H9 (cell line): ENCODE results near the gene TMEM39A. TPM values are rescaled to one million over a fixed set of nuclear protein-coding genes. Genes with fewer than 3 reads are reported as not detected.

Source experiments
- DNase-seq: peaks from one replicate; pipeline ENCODE4 v3.0.0-alpha.2; 2017
- H2AFZ ChIP-seq: one replicate; pipeline ENCODE4 v1.6.1; 2013; ENCODE audit warnings: mild to moderate bottlenecking, low read length, control low read depth, moderate library complexity
- H2AK5ac ChIP-seq: 2 replicates; pipeline ENCODE4 v1.6.1; 2013; ENCODE audit warnings: low read length, control low read depth, mixed read lengths; ENCODE audit not compliant: insufficient read length
- H2BK120ac ChIP-seq: one replicate; pipeline ENCODE4 v1.6.1; 2013; ENCODE audit warnings: low read depth, mild to moderate bottlenecking, low read length, control low read depth, inconsistent platforms; ENCODE audit not compliant: poor library complexity, severe bottlenecking
- H2BK12ac ChIP-seq: 2 replicates; pipeline ENCODE4 v1.6.1; 2013; ENCODE audit warnings: low read length, control low read depth, mixed read lengths, low read depth; ENCODE audit not compliant: insufficient read length
- H2BK15ac ChIP-seq: 2 replicates; pipeline ENCODE4 v1.6.1; 2013; ENCODE audit warnings: low read depth, low read length, control low read depth
- H2BK20ac ChIP-seq: one replicate; pipeline ENCODE4 v1.6.1; 2013; ENCODE audit warnings: low read depth, mild to moderate bottlenecking, low read length, control low read depth, inconsistent platforms; ENCODE audit not compliant: poor library complexity, severe bottlenecking
- H2BK5ac ChIP-seq: 2 replicates; pipeline ENCODE4 v1.6.1; 2013; ENCODE audit warnings: low read length, control low read depth, mixed read lengths; ENCODE audit not compliant: insufficient read length
- H3K14ac ChIP-seq: 2 replicates; pipeline ENCODE4 v1.6.1; 2013; ENCODE audit warnings: low read length, control low read depth; ENCODE audit not compliant: insufficient read depth
- H3K18ac ChIP-seq: 2 replicates; pipeline ENCODE4 v1.6.1; 2013; ENCODE audit warnings: low read depth, mild to moderate bottlenecking, mixed read lengths, low read length, control low read depth; ENCODE audit not compliant: insufficient read length
- H3K23ac ChIP-seq: 2 replicates; pipeline ENCODE4 v1.6.1; 2013; ENCODE audit warnings: low read length, control low read depth, mixed read lengths, low read depth; ENCODE audit not compliant: insufficient read length
- H3K23me2 ChIP-seq: 2 replicates; pipeline ENCODE4 v1.6.1; 2013; ENCODE audit warnings: low read depth, mild to moderate bottlenecking, mixed read lengths, low read length, control low read depth; ENCODE audit not compliant: insufficient read length, poor library complexity, severe bottlenecking
- H3K27ac ChIP-seq: 2 replicates; pipeline ENCODE4 v1.5.1; 2013; ENCODE audit warnings: low read length, control low read depth, mixed read lengths, low read depth; ENCODE audit not compliant: insufficient read length
- H3K27me3 ChIP-seq: 2 replicates; pipeline ENCODE4 v1.6.1; 2013; ENCODE audit warnings: low read length, control low read depth, inconsistent platforms; ENCODE audit not compliant: insufficient read depth
- H3K4ac ChIP-seq: 2 replicates; pipeline ENCODE4 v1.6.1; 2013; ENCODE audit warnings: low read depth, mild to moderate bottlenecking, control low read depth, inconsistent platforms, low read length, moderate library complexity
- H3K4me1 ChIP-seq: 2 replicates; pipeline ENCODE4 v1.6.1; 2013; ENCODE audit warnings: low read length, control low read depth, inconsistent platforms; ENCODE audit not compliant: insufficient read depth
- H3K4me2 ChIP-seq: 2 replicates; pipeline ENCODE4 v1.6.1; 2013; ENCODE audit warnings: low read length, control low read depth, mixed read lengths; ENCODE audit not compliant: insufficient read length, insufficient read depth
- H3K56ac ChIP-seq: 2 replicates; pipeline ENCODE4 v1.6.1; 2013; ENCODE audit warnings: low read depth, mild to moderate bottlenecking, mixed read lengths, low read length, control low read depth; ENCODE audit not compliant: insufficient read length
- H3K79me1 ChIP-seq: 2 replicates; pipeline ENCODE4 v1.6.1; 2013; ENCODE audit warnings: low read depth, mild to moderate bottlenecking, moderate library complexity, low read length, control low read depth, inconsistent platforms; ENCODE audit not compliant: insufficient read depth, poor library complexity, severe bottlenecking
- H3K79me2 ChIP-seq: 2 replicates; pipeline ENCODE4 v1.6.1; 2013; ENCODE audit warnings: low read length, control low read depth, inconsistent platforms; ENCODE audit not compliant: insufficient read depth
- H3K9ac ChIP-seq: 2 replicates; pipeline ENCODE4 v1.6.1; 2013; ENCODE audit warnings: low read length, control low read depth, mixed read lengths; ENCODE audit not compliant: insufficient read length; ENCODE audit errors: extremely low read depth
- H3K9me3 ChIP-seq: one replicate; pipeline ENCODE4 v1.6.1; 2013; ENCODE audit warnings: low read depth, low read length, inconsistent platforms; ENCODE audit not compliant: control insufficient read depth
- H3T11ph ChIP-seq: one replicate; pipeline ENCODE4 v1.6.1; 2013; ENCODE audit warnings: mild to moderate bottlenecking, low read length, control low read depth, inconsistent platforms
- H4K20me1 ChIP-seq: one replicate; pipeline ENCODE4 v1.6.1; 2013; ENCODE audit not compliant: control insufficient read depth, insufficient read length, insufficient read depth
- H4K5ac ChIP-seq: 2 replicates; pipeline ENCODE4 v1.6.1; 2013; ENCODE audit warnings: low read depth, mild to moderate bottlenecking, mixed read lengths, low read length, control low read depth; ENCODE audit not compliant: insufficient read length
- H4K8ac ChIP-seq: replicated peaks from 2 replicates; pipeline ENCODE4 v1.6.1; 2013; ENCODE audit warnings: low read length, control low read depth, mixed read lengths, low read depth; ENCODE audit not compliant: insufficient read length
- H4K91ac ChIP-seq: 2 replicates; pipeline ENCODE4 v1.6.1; 2013; ENCODE audit warnings: low read depth, mild to moderate bottlenecking, moderate library complexity, mixed read lengths, low read length, control low read depth; ENCODE audit not compliant: insufficient read length
- H3K27ac Mint-ChIP-seq, 3 experiments: 2 replicates in 2 of 3; 3 replicates in 1 of 3; pipeline ENCODE4 v1.8.0; 2020 to 2021; ENCODE audit warnings: mixed read lengths in 3 of 3, mild to moderate bottlenecking in 1 of 3, moderate library complexity in 1 of 3
- H3K27me3 Mint-ChIP-seq: 2 replicates; pipeline ENCODE4 v1.8.0; 2021; ENCODE audit warnings: low read depth, mild to moderate bottlenecking, moderate library complexity, mixed read lengths
- H3K36me3 Mint-ChIP-seq, 3 experiments: 2 replicates in 2 of 3; 3 replicates in 1 of 3; pipeline ENCODE4 v1.8.0; 2020 to 2021; ENCODE audit warnings: low read depth in 3 of 3, mixed read lengths in 3 of 3; ENCODE audit not compliant: insufficient read depth in 1 of 3
- H3K4me1 Mint-ChIP-seq, 2 experiments: 2 replicates each; pipeline ENCODE4 v1.8.0; 2020; ENCODE audit warnings: mixed read lengths in 2 of 2
- H3K4me3 Mint-ChIP-seq, 2 experiments: 2 replicates in 1 of 2; 3 replicates in 1 of 2; pipeline ENCODE4 v1.8.0; 2020 to 2021; ENCODE audit warnings: mild to moderate bottlenecking in 2 of 2, mixed read lengths in 2 of 2, moderate library complexity in 1 of 2
- H3K9me3 Mint-ChIP-seq, 2 experiments: 2 replicates in 1 of 2; 3 replicates in 1 of 2; pipeline ENCODE4 v1.8.0; 2020; ENCODE audit warnings: mild to moderate bottlenecking in 2 of 2, mixed read lengths in 2 of 2, moderate library complexity in 1 of 2
- WGBS: extraction: QIAGEN DNeasy Blood & Tissue Kit; methylation state at CpG from one replicate; pipeline ENCODE4 v1.1.7; 2013; ENCODE audit warnings: missing lambda C conversion rate, low lambda C conversion rate, mixed read lengths; ENCODE audit not compliant: insufficient read length; ENCODE audit errors: extremely low coverage; 5-methylcytosine and 5-hydroxymethylcytosine counted together
- total RNA-seq: library from RNA; stranded (reverse); gene quantifications from 2 replicates; pipeline ENCODE4 v1.2.1, GENCODE V29; 2021
- TF ChIP-seq, protein P1 (sequence below): fragments of 200-600 bp; sonication (generic); conservative IDR thresholded peaks from 3 replicates; pipeline ENCODE4 v1.8.0; 2021; ENCODE audit warnings: antibody characterized with exemption, mild to moderate bottlenecking

TMEM39A gene
- total RNA-seq, 1 experiment from 2014 or later: 45.0 TPM

DNA sequence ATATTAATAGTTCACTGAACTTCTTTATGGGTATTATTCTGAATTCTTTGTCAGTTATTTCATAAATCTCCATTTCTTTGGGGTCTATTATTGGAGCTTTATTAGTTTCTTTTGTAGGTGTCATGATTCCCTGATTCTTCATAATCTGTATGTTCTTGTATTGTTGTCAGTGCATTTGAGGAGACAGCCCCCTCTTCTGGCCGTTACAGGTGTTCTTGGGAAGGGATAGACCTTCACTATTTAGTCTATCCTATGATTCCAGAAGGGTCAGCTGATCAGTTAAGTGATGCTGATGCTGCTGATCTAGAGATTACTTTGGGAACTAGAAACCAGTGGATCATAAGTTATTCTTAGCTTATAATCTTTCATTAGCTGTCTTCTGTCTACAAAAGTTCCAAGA is 34.9 kb downstream of the TMEM39A start:
- peak; percentile 39 for DNase-seq
- H3K23me2 ChIP-seq: no peaks in the 10 kb centered on the region
- no peak overlapping the region for H3K56ac ChIP-seq
- Mint-ChIP-seq H3K4me1 (no peaks in the 10 kb centered on the region), H3K27me3 (peaks cover 16% of the 10 kb centered on the region), H3K36me3 (peaks cover 57 to 88% (median 87%) of the 10 kb centered on the region in 3 experiments), H3K9me3 (peaks cover 59 to 69% of the 10 kb centered on the region in 2 experiments), H3K4me3 (no peak overlapping the region), H3K27ac (no peak overlapping the region)
- no peak overlapping the region for H2BK20ac ChIP-seq
- H4K91ac ChIP-seq: no peak overlapping the region
- H4K8ac ChIP-seq: no peak overlapping the region
- H3K18ac ChIP-seq: no peak overlapping the region
- H2AFZ ChIP-seq: no peak overlapping the region
- no peak overlapping the region for H2AK5ac ChIP-seq
- H2BK12ac ChIP-seq: no peak overlapping the region
- H3K27me3 ChIP-seq: no peaks in the 10 kb centered on the region
- no peak overlapping the region for H2BK15ac ChIP-seq
- H3K14ac ChIP-seq: no peak overlapping the region
- no peak overlapping the region for H3K27ac ChIP-seq
- peaks cover 20% of the 10 kb centered on the region for H3K9me3 ChIP-seq
- H3K4me2 ChIP-seq: no peak overlapping the region
- no peak overlapping the region for H3K9ac ChIP-seq
- H3K79me2 ChIP-seq: no peaks in the 10 kb centered on the region
- no peak overlapping the region for H2BK5ac ChIP-seq
- TF ChIP-seq, protein P1, sequence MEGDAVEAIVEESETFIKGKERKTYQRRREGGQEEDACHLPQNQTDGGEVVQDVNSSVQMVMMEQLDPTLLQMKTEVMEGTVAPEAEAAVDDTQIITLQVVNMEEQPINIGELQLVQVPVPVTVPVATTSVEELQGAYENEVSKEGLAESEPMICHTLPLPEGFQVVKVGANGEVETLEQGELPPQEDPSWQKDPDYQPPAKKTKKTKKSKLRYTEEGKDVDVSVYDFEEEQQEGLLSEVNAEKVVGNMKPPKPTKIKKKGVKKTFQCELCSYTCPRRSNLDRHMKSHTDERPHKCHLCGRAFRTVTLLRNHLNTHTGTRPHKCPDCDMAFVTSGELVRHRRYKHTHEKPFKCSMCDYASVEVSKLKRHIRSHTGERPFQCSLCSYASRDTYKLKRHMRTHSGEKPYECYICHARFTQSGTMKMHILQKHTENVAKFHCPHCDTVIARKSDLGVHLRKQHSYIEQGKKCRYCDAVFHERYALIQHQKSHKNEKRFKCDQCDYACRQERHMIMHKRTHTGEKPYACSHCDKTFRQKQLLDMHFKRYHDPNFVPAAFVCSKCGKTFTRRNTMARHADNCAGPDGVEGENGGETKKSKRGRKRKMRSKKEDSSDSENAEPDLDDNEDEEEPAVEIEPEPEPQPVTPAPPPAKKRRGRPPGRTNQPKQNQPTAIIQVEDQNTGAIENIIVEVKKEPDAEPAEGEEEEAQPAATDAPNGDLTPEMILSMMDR: peak; percentile 64
- no peak overlapping the region for H3T11ph ChIP-seq
- no peaks in the 10 kb centered on the region for H3K4me1 ChIP-seq
- H3K23ac ChIP-seq: no peak overlapping the region
- H2BK120ac ChIP-seq: no peak overlapping the region
- H4K5ac ChIP-seq: no peak overlapping the region
- H3K79me1 ChIP-seq: no peaks in the 10 kb centered on the region
- H4K20me1 ChIP-seq: no peaks in the 10 kb centered on the region
- no CpG with 5 or more reads among the region's 1 CpG for WGBS
- H3K4ac ChIP-seq: no peak overlapping the region
